Measurements from ENCODE around the gene NREP.

Gene NREP

GRCh38 chr5:111680737-111681413, 76.1 kb downstream of the NREP start:
- Mint-ChIP-seq H3K27ac (peak overlapping the region; percentile 94 to 96 (median 95)), H3K4me1 (peaks cover 59% of the 10 kb centered on the region), H3K4me3 (peak overlapping the region; percentile 9 to 14 (median 14)), H3K9me3 (no peaks in the 10 kb centered on the region), H3K36me3 (ENCODE audit: low read depth) (no peaks in the 10 kb centered on the region), H3K27me3 (ENCODE audit: low read depth) (no peaks in the 10 kb centered on the region)
- no peak for TF ChIP-seq CTCF (IDR thresholded peaks at IDR 0.05; ENCODE audit: unreplicated experiment in 3 of 3)

GRCh38 chr5:111679611-111680010, 77.4 kb downstream of the NREP start:
- peaks cover 71% of the 10 kb centered on the region for H3K4me1 Mint-ChIP-seq
- peak overlapping the region; percentile 94 to 96 (median 95) for H3K27ac Mint-ChIP-seq
- no peak for TF ChIP-seq CTCF (IDR thresholded peaks at IDR 0.05; ENCODE audit: unreplicated experiment in 3 of 3)
- H3K4me3 Mint-ChIP-seq: no peak overlapping the region
- H3K9me3 Mint-ChIP-seq: no peaks in the 10 kb centered on the region
- no peaks in the 10 kb centered on the region for H3K27me3 Mint-ChIP-seq (ENCODE audit: low read depth)
- no peaks in the 10 kb centered on the region for H3K36me3 Mint-ChIP-seq (ENCODE audit: low read depth)

Measured in nephron (organoid).